ENCODE data around the gene OR52J3. TPM values are rescaled to one million over a fixed set of nuclear protein-coding genes. Genes with fewer than 3 reads are reported as not detected.

The OR52J3 gene
- polyA plus RNA-seq, 1 donor (not counting 4 experiments of a cell fraction or from before 2014, with no cell fraction given), result not detected

DNA sequence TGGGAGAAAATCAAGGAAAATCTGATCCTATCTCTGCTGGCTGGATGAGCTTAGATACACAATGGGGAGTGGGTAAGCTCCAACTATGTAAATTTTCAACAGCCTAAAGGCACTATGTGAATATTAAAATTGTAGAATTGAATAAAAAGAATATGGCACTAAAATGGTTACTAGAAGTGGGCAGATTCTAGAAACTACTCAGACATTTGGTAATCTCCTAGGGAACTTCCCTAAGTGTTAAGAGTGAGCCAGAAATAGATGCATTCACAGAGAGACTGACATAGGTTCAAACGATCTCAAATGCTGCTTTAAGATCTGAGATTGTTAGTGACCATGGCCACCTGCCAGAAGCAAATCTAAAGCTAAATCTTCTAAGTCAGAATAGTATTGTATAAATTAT is 18.7 kb downstream of the OR52J3 start:
- no peaks in the 10 kb centered on the region for H3K9me1 ChIP-seq (ENCODE audit: control insufficient read depth, extremely low read depth, insufficient read depth, low read length)
- H3K36me3 ChIP-seq (ENCODE audit: control insufficient read depth in 2 of 2, extremely low read depth in 1 of 2, insufficient read depth in 2 of 2, low read length in 2 of 2), result no peaks in the 10 kb centered on the region
- H3K9me3 ChIP-seq (ENCODE audit: control insufficient read depth, low read depth, low read length), result no peaks in the 10 kb centered on the region
- H3K9ac ChIP-seq (ENCODE audit: control insufficient read depth, extremely low read depth, insufficient read depth, low read length), result no peak overlapping the region
- H3K27ac ChIP-seq (ENCODE audit: control insufficient read depth, insufficient read depth, low read length), result no peak overlapping the region
- H3K4me1 ChIP-seq (ENCODE audit: control insufficient read depth, extremely low read depth, insufficient read depth, low read length), result no peaks in the 10 kb centered on the region
- no peak overlapping the region for H2AFZ ChIP-seq (ENCODE audit: control insufficient read depth, low read length)
- DNase-seq (ENCODE audit: low read depth, low spot score) (no peak), FAIRE-seq (no peak)
- H3K27me3 ChIP-seq (ENCODE audit: control insufficient read depth, extremely low read depth, insufficient read depth, low read length), result no peaks in the 10 kb centered on the region
- H3K79me2 ChIP-seq (ENCODE audit: control insufficient read depth, insufficient read depth, low read length), result no peaks in the 10 kb centered on the region
- H3K4me3 ChIP-seq (ENCODE audit: control insufficient read depth in 2 of 3, extremely low read depth in 1 of 3, insufficient read depth in 2 of 3, low read depth in 1 of 3, low read length in 3 of 3), result no peak overlapping the region
- TF ChIP-seq, protein P1, sequence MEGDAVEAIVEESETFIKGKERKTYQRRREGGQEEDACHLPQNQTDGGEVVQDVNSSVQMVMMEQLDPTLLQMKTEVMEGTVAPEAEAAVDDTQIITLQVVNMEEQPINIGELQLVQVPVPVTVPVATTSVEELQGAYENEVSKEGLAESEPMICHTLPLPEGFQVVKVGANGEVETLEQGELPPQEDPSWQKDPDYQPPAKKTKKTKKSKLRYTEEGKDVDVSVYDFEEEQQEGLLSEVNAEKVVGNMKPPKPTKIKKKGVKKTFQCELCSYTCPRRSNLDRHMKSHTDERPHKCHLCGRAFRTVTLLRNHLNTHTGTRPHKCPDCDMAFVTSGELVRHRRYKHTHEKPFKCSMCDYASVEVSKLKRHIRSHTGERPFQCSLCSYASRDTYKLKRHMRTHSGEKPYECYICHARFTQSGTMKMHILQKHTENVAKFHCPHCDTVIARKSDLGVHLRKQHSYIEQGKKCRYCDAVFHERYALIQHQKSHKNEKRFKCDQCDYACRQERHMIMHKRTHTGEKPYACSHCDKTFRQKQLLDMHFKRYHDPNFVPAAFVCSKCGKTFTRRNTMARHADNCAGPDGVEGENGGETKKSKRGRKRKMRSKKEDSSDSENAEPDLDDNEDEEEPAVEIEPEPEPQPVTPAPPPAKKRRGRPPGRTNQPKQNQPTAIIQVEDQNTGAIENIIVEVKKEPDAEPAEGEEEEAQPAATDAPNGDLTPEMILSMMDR (optimal IDR thresholded peaks at IDR 0.05 in 1 of 3, IDR thresholded peaks at IDR 0.05 in 1 of 3, conservative IDR thresholded peaks at IDR 0.05 in 1 of 3; ENCODE audit: extremely low read depth in 1 of 3, insufficient read depth in 2 of 3, low read length in 3 of 3), result no peak
- no peak overlapping the region for H3K4me2 ChIP-seq (ENCODE audit: control insufficient read depth, extremely low read depth, insufficient read depth, low read depth, low read length)
- no peaks in the 10 kb centered on the region for H4K20me1 ChIP-seq (ENCODE audit: control insufficient read depth, extremely low read depth, insufficient read depth, low read length)
- dilution Hi-C loops (cut with MboI; ENCODE audit: extremely low pct_ligation_motif_present, low sequenced_read_pairs), result no loop called here

DNA sequence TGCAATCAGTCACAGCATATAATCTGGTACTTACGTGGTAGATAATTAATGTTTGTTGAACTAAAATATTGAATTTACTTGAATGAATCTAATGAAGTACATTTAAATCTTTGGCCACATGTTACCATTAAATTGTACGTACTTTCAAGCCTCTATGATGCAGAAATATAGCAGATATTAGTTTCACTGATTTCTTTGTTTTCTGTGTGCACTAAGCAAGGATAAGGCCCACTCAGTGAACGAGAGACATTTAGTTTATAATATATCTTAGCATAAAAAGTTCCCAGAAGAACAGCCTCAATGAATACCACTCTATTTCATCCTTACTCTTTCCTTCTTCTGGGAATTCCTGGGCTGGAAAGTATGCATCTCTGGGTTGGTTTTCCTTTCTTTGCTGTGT is 22.9 kb downstream of the OR52J3 start, which contains the start of gene OR52E1:
OR52E1 (plus strand) TSS at position 301 of the 400 bp plus-strand sequence.
- Histone ChIP-seq H3K9me3 (ENCODE audit: control insufficient read depth, low read depth, low read length) (no peaks in the 10 kb centered on the region), H3K4me3 (ENCODE audit: control insufficient read depth in 2 of 3, extremely low read depth in 1 of 3, insufficient read depth in 2 of 3, low read depth in 1 of 3, low read length in 3 of 3) (no peak within 1 kb of the TSS), H3K9me1 (ENCODE audit: control insufficient read depth, extremely low read depth, insufficient read depth, low read length) (no peaks in the 10 kb centered on the region), H3K79me2 (ENCODE audit: control insufficient read depth, insufficient read depth, low read length) (no peaks in the 10 kb centered on the region), H3K4me2 (ENCODE audit: control insufficient read depth, extremely low read depth, insufficient read depth, low read depth, low read length) (no peak within 1 kb of the TSS), H4K20me1 (ENCODE audit: control insufficient read depth, extremely low read depth, insufficient read depth, low read length) (no peaks in the 10 kb centered on the region), H3K36me3 (ENCODE audit: control insufficient read depth in 2 of 2, extremely low read depth in 1 of 2, insufficient read depth in 2 of 2, low read length in 2 of 2) (no peaks in the 10 kb centered on the region), H2AFZ (ENCODE audit: control insufficient read depth, low read length) (no peak within 1 kb of the TSS), H3K27me3 (ENCODE audit: control insufficient read depth, extremely low read depth, insufficient read depth, low read length) (no peaks in the 10 kb centered on the region), H3K27ac (ENCODE audit: control insufficient read depth, insufficient read depth, low read length) (no peak within 1 kb of the TSS), H3K9ac (ENCODE audit: control insufficient read depth, extremely low read depth, insufficient read depth, low read length) (no peak within 1 kb of the TSS), H3K4me1 (ENCODE audit: control insufficient read depth, extremely low read depth, insufficient read depth, low read length) (no peaks in the 10 kb centered on the region)
- no peak for FAIRE-seq
- no peak for DNase-seq (ENCODE audit: low read depth, low spot score)
- dilution Hi-C loops (cut with MboI; ENCODE audit: extremely low pct_ligation_motif_present, low sequenced_read_pairs), result no loop called here
- TF ChIP-seq, protein P1 (optimal IDR thresholded peaks at IDR 0.05 in 1 of 3, IDR thresholded peaks at IDR 0.05 in 1 of 3, conservative IDR thresholded peaks at IDR 0.05 in 1 of 3; ENCODE audit: extremely low read depth in 1 of 3, insufficient read depth in 2 of 3, low read length in 3 of 3), result no peak
- TF ChIP-seq EZH2 (IDR thresholded peaks at IDR 0.05; ENCODE audit: low read length), result no peak

Data from keratinocyte (primary cell).